ENCODE measurements around the gene FCAMR. TPM values are rescaled to one million over a fixed set of nuclear protein-coding genes. Genes with fewer than 3 reads are reported as not detected.

FCAMR gene, protein sequence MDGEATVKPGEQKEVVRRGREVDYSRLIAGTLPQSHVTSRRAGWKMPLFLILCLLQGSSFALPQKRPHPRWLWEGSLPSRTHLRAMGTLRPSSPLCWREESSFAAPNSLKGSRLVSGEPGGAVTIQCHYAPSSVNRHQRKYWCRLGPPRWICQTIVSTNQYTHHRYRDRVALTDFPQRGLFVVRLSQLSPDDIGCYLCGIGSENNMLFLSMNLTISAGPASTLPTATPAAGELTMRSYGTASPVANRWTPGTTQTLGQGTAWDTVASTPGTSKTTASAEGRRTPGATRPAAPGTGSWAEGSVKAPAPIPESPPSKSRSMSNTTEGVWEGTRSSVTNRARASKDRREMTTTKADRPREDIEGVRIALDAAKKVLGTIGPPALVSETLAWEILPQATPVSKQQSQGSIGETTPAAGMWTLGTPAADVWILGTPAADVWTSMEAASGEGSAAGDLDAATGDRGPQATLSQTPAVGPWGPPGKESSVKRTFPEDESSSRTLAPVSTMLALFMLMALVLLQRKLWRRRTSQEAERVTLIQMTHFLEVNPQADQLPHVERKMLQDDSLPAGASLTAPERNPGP
- total RNA-seq, result 0.69 and 3.6 TPM in 2 replicates

DNA sequence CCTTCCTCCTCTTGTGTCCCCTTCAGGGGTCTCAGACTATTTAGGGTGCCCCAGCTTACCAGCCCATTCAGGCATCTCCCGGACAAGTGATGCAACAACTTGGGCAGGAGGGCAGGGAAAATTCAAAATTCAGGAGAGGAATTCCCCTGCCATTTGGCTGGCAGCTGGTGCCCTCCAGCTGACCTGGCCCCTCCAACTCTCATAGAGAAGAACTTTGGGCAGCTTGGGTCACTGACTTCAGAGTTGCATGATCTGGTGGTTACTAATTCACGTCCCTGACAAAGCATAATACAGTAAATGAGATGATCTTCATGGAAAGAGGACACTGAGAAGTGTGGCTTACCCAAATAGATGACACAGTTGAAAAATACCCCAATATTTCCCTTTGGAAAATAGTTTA is at the start of gene FCAMR:
FCAMR (minus strand) TSS at position 15 of the 400 bp plus-strand sequence. CDS start 335 bp downstream, outside the sequence.
- no peak for DNase-seq (ENCODE audit: low read depth)

DNA sequence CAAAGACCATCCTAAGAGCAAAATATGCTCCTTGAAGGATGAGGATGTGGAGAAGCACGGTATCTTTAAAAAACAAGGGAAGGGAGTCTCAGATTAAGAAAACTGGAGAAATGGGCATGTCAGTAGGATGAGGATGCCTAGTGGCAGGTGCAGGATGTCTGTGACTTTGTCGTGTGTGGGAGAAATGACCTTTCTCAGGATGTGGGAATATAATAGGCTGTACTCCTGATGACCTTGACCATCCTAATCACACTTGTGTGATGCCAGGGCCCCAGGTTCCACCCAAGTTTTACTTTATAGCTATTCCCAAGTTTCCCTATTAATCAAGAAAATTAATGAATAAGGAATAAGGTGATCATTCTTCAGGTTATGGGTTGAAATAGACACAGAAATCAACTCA is 49.4 kb upstream of the FCAMR start:
- no peak for DNase-seq (ENCODE audit: low read depth)

DNA sequence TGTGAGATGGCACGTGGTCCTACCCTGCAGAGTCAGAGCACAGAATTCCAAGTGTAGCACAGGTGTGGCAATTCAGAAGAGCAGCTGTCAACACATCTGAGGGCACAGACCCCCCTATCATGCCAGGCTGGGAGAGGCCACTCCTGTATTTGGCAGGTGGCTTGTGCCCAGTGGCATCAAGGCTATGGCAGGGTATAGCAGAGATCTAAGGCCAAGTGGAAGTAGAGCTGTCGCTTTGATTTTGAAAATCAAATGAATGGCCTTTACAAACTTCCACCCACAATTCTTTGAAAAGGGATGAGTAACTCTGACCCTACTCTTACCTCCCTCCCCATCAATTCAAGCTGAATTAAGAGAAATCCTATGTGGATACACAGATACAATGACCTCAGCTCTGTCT is 48.9 kb upstream of the FCAMR start:
- DNase-seq (ENCODE audit: low read depth), result no peak

DNA sequence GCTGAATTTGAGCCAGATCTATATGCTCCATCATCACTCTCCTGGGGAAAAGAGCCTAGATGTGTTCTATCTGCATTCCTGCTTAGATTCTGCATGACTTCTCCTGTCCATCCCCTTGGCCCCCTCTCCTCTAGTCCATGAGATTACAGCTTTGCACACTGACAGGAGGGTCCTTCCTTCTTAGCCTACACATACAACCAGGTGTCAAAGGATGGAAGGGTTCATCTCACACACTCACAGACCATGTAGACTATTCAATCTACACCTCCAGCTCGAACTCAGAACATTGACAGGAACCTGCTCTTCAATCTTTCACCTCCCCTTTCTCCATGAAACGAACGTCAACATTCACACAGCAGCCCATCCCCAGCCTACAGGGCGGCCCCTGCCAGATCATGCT is 48.4 kb upstream of the FCAMR start:
- no peak for DNase-seq (ENCODE audit: low read depth)

DNA sequence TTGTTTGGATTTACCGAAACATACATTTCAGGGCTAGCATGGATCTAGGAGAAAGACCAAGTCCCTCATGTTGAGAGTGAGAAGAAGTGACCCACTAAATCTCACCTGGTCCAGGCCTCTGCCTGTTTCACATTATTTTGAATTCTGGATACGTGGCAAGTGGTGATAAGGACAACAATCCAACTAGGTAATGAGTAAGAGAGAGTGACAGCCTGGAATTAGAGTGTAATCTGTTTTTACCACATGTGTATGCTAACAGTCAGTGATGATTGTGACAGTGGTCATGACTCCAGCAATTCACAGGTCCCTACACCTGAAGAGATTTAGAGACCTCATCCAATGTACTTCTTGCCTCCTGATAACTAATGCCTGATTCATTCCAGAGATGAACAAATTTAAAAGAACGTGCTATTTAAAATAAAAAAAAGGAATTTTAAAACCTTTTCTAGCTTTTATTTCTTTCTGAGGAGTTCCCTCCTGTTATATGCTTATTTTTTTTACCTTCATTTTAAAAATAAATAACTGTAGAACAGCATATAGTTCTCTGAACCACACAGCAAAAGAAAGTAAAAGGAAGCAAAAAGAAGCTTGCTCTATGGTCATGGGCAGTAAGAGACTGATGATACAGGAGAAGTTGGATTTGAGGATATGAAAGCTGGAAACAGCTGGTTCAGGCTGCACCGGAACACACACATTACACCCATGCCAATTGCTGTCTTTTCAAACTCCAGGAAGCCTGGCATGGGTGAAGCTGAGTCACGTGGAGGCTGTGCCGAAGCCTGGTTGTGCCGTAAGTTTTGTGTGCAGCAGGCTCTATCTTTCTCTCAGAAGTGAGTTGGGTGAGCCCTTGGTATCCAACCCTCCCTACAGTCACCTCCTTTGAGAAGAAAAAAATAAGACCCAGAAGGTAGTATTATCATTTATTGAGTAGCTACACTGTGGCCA is 47.6 kb upstream of the FCAMR start:
- peak; percentile 68 for DNase-seq (ENCODE audit: low read depth)

DNA sequence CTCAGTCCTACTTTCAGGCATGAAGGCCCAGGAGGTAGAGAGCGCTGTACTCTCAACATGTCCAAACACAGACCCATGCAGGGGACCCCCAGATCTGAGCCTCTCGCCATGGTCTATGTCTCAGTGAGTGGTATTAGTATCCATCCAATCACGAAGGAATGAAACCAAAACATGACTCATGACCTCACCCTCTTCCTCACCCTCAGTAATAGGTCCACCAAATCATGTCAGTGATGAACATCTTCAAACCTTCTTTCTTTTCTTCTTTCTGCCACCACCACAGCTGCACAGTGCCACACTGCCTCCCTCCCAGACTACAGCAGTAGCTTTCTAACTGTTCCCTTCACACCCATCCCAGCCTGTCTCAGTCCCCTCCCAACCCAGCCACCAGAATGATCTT is 45.5 kb upstream of the FCAMR start:
- DNase-seq (ENCODE audit: low read depth), result no peak

DNA sequence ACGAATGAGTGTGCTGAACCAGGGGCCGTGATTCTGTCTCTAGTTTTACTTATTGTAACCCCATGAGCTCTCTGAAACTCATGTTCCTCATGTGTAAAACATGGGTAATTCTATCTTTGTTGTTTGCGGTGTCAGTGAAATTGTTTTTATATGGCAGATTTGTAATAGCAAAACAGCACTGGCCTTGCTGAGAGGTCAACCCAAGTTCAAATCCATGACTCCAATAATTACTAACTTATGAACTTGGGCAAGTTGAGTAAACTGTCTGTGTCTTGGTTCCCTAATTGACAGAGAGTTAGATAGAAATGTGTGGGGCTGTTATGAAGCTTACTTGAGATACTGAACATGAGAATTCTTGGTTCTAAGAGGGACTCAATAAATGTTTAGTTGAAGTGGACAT is 44.5 kb upstream of the FCAMR start:
- DNase-seq (ENCODE audit: low read depth), result peak; percentile 49

DNA sequence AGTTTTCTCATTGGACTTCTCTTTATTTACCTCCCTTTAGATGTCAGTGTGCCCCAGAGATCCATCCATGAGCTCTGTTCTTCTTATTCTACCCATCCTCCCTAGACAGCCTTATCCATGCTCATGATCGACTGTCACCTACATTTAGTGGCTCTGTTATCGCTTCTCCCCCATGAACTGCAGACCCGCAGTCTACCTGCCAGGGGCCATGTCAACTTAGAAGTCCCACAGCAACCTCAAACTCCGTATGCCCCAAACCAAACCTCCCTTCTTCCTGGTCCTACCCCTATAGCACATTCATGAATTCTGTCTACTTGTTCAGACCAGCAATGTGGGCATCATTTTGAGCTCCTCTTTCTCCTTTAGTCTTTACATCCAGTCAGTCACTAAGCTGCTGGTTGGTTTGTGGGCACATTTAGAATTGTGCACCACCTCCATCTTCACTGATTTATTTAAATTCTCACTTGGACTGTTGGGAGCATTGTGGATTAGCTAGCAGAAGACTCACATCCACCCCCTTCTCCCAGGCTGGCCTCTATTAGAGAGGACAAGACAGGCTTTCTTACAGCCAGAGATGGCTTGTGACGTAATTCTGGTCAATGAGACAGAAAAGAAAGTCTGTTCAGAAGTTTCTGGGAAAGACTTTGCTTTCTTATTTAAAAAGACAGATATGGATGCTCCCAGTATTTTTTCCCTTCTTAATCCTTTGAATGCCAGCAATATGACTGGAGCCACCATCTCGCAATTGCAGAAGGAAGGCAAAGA is 43.2 kb upstream of the FCAMR start:
- DNase-seq (ENCODE audit: low read depth), result no peak

DNA sequence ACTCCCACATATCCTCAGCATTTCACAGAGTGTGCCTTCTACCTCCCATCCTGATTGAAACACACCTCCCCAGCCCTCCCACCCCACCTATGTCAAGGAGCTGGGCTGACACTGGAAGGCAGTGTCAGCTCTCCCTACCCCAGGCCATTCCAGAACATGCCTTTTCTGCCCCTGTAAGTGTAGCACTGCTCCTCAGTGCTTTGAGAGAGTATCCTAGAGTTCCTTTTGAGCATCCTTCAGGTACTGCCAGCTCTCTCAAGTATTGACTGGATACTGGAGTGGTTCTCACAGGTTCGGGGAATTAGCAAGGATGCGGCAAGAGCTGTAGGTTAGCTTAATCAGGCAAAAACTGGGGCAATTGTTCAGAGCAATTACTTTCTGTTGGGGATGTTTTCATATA is 40.5 kb upstream of the FCAMR start:
- no peak for DNase-seq (ENCODE audit: low read depth)

DNA sequence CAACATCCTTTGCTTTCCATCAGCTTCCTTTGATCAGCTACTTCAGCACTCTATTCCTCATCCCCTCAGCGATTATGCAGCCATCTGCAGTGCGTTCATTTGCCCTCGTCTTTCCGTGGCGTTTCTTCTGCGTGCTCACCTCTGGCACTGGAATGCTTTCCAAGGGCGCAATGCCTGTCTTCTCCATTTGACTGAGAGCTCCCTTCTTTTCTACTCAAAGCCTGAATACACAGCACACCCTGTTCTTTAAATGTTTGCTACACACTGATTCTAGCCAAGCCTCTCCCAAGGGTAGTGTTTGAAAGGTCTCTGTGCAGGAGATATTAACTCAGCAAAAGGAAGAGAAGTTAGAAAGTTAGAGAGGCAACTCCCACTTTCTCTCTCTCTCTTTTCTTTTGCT is 39.7 kb upstream of the FCAMR start:
- DNase-seq (ENCODE audit: low read depth), result no peak

DNA sequence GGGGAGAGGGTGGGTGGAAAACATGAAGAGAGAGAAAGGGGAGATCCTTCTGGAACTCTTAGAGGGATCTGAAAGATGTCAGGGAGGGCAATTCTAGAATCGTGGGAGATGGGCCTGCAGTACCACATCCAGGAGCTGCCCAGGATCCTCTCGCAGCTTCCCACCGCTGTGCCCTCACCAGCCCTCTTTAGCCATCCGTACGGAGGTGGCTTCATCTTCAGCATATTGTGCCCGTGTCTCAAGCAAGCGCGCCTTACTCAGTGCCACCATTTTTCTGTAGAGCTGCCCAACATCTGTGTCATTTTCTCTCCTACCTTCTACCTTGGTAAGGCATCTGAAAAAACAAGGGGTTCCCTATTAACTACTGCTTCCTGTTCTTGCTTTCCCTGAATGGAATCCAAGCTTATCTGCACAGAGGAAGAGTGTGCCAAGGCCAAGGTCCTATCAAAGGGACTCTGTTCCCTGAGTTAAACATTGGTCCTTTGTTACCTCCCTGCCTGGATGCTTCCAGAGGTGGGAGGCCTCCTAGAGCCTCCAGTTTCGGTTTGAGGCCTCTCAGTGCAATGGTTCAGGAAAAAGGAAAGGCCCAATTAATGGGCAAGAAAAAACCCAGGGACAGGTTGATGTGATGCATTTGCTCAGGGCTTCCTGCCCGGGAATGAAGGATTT is 39.1 kb upstream of the FCAMR start:
- no peak for DNase-seq (ENCODE audit: low read depth)

DNA sequence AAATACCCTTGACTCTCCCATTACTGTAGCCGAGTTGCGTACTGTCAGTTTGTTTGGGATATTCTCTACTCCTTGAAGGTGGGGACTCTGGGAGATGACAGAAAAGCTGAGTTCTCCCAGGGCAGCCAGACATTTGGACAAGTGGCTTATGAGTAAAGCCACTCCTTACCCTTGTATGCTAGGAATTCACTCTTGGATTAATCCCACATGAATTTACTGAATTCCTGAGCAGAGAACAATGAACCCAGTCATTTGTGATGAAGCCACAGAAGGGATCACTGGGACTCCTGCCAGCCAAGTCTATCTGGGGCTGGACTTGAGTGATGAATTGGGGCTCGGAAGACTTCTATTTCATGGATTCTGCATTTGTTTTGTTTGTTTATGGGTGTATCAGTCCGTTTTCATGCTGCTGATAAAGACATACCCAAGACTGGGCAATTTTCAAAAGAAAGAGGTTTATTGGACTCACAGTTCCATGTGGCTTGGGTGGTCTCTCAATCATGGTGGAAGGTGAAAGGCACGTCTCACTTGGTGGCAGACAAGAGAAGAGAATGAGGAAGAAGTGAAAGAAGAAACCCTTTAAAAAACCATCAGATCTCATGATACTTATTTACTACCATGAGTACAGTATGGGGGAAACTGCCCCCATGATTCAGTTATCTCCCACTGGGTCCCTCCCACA is 37.2 kb upstream of the FCAMR start:
- peak; percentile 99 for DNase-seq (ENCODE audit: low read depth)

DNA sequence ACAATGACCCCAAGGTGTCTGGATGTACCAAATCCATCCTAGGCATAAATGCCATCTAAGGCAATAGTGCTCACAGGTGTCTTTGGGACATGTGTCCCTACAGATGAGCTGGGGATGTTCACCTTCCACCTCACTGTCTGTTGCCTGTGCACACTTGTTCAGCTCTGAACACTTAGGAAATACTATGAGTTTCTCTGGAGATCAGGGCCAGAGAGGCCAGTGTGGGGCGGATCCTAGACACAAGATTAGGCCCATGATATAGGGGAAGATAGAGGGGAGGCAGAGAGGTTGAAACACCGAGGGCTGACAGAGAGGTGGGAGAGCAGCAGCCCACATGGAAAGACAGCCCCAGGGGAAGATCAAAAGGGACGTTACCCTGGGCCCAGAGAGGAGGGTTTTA is 36.7 kb upstream of the FCAMR start:
- DNase-seq (ENCODE audit: low read depth), result no peak

DNA sequence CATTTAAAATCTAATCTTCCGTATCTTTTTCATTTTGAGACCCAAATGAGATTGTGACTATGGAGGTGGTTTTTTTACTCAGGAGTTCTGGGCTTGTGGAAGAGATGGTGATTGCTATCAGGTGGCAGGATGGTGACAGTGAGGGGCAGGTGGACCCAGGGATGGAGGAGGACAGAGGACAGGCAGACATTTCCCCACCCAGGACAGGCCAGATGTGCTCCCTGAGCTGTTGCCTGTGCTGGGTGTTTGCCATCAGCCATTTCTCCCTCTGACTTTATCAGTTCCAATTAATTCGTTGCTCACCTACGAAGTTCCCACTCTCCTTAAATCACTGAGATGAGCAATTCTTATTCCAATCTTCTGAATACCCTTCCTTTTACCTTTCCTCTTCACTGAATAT is 35.8 kb upstream of the FCAMR start:
- no peak for DNase-seq (ENCODE audit: low read depth)

DNA sequence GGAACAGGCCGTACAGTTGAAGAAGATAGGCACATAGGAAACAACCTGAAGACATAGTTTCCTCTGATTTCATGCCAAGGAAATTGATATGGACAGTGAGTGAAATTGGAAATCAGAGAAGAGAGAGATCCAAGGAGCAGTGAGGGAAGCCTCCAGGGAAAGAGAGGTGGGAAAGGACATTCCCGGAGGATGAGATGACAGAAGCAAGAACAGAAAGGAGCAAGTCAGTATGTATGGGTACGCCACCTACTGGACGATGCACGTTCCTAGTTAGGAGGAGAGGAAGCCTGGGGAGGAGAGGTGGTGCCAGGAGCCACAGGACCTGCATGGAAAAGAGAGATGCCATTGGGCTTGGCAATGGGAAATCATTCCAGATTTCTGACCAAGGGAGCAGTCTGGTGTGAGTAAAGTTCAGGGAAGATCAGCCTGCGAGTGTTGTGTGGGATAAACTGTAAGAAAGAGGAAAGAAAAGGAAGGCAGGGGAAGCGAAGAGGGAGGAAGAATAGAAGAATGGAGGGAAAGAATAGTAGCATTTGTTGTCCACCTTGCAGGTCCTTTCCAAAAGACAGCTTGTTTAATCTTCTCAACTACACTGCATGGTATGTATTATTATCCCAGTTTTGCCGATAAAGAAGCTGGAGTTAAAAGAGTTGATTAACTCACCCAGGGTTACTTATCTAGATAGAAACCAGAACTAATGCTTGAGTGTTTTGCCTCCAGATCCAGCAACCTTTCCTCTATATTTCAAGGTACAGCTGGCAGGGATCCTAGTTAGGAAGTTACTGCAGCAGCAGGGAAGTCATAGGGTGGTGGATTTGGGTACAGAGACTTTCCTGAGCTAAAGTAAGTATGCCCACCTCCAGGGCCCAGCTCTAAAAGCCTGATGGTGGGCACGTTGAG is 34.9 kb upstream of the FCAMR start:
- peak; percentile 76 for DNase-seq (ENCODE audit: low read depth)

DNA sequence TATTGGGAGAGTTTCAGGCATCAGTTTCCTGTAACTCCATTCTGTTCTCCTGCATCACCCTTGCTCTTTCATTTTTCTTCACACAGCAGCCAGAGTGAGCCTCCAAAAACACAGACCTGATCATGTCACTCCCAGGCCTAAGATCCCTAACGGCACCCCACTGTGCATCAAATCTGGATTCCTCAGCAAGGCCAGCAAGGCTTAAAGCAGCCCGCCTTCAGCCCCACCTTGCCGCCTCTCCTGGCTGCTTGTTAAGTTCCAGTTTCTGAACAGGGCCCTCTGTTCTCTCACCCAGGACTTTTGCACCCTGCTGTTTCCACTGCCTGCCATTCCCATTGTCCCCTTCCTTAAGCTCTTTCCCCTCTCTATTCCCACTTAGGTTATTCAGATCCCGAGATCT is 33.0 kb upstream of the FCAMR start:
- no peak for DNase-seq (ENCODE audit: low read depth)

DNA sequence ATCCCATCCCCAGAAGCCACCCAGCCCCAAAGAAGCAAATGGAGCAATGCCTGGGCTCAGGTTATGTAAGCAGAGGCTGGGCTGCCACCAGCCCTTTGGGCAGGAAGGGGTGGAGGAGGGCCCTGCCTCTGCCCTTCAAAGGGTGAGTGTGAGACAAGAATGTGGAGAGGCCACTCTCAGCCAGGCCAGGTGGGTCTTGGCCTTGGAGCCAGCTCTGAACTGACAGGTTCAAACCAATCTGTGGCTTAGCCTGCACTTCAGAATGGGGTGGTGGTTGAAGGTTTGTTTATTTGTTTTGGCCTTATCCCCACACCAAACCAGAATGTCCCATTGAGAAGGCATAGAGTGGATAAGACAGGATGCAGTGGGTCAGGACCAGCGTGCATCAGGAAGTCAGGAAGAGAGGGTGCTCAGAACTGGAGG is 32.5 kb upstream of the FCAMR start:
- DNase-seq (ENCODE audit: low read depth), result no peak

DNA sequence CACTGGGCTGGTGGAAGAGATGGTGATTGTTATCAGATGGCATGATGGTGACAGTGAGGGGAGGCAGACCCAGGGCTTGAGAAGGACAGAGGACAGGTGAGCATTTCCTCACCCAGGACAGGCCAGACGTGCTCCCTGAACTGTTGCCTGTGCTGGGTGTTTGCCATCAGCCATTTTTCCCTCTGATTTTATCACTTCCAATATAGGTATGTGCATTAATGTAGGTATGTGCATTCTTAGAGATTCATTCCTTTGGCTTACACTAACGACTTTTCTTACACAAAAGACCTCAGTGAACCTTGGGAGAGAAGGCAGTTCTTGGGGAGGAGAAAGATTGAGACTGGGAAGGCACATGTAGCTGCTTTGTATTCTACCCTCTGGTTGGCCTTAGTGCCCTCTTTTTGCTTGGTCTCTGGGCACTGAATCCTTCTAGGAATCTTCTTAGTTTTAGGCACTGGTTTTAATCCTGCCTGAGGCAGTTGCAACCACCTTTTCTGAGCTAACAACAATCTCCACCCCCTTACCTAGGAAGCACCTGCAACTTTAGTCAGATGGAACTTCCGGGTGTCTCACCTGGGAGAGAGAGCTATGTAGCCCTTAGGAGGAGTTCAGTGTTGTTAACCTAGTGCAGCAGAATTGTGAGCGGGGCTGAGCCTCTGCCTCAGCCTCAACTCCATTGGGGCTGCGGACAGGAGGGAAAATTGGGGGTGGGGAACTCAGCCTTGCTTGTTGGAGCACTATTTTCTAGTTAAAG is 31.4 kb upstream of the FCAMR start:
- DNase-seq (ENCODE audit: low read depth), result no peak

Measured in renal cortical epithelial cell (primary cell).